Right hindlimb (tissue), 1 donor: ENCODE data around the gene RAD51B.
"Not testable (repeated sequence)": the region's sequence is repeated elsewhere in the genome, so short reads cannot be mapped to it uniquely, and the experiment has no call there.

Experiments
- DNase-seq: peaks from one replicate; pipeline ENCODE4 v3.0.0-alpha.2; 2018

The RAD51B gene

GRCh38 chr14:68284333-68284732, 464.8 kb downstream of the RAD51B start:
- DNase-seq = no peak

- DNase-seq = no peak
These were observed 465.3 kb downstream of the RAD51B start for GRCh38 chr14:68284834-68285233.

GRCh38 chr14:68285421-68286179, 466.0 kb downstream of the RAD51B start:
- no peak for DNase-seq

- no peak for DNase-seq
These were observed 467.1 kb downstream of the RAD51B start for GRCh38 chr14:68286667-68287066.

- DNase-seq = not testable (repeated sequence)
These were observed 469.9 kb downstream of the RAD51B start for GRCh38 chr14:68289452-68289851.

GRCh38 chr14:68291820-68292219, 472.2 kb downstream of the RAD51B start:
- no peak for DNase-seq

- peak; percentile 57 for DNase-seq
These were observed 473.0 kb downstream of the RAD51B start for GRCh38 chr14:68292441-68293215.

GRCh38 chr14:68293404-68293803, 473.8 kb downstream of the RAD51B start:
- no peak for DNase-seq

- DNase-seq = peak; percentile 72
These were observed 475.8 kb downstream of the RAD51B start for GRCh38 chr14:68295316-68295816.

GRCh38 chr14:68297039-68297438, 477.5 kb downstream of the RAD51B start:
- DNase-seq = no peak

GRCh38 chr14:68297876-68298468, 478.4 kb downstream of the RAD51B start:
- peak; percentile 54 for DNase-seq

- no peak for DNase-seq
These were observed 481.0 kb downstream of the RAD51B start for GRCh38 chr14:68300608-68301007.

GRCh38 chr14:68301219-68301618, 481.6 kb downstream of the RAD51B start:
- no peak for DNase-seq

GRCh38 chr14:68302938-68303337, 483.4 kb downstream of the RAD51B start:
- not testable (repeated sequence) for DNase-seq

GRCh38 chr14:68305738-68306137, 486.2 kb downstream of the RAD51B start:
- DNase-seq = no peak

- DNase-seq = no peak
These were observed 486.8 kb downstream of the RAD51B start for GRCh38 chr14:68306265-68306933.

- peak; percentile 48 for DNase-seq
These were observed 487.6 kb downstream of the RAD51B start for GRCh38 chr14:68306934-68307789.

- DNase-seq = no peak
These were observed 488.2 kb downstream of the RAD51B start for GRCh38 chr14:68307790-68308168.

- DNase-seq = no peak
These were observed 489.3 kb downstream of the RAD51B start for GRCh38 chr14:68308726-68309520.

GRCh38 chr14:68309616-68310015, 490.0 kb downstream of the RAD51B start:
- DNase-seq = no peak

- no peak for DNase-seq
These were observed 492.7 kb downstream of the RAD51B start for GRCh38 chr14:68312300-68312699.
